Fibroblast of lung (primary cell): Measurements from ENCODE around the gene SYNDIG1.

Experiments
- EZH2 ChIP-seq: IDR thresholded peaks from 2 replicates; pipeline ENCODE4 v1.5.1; 2012; ENCODE audit warnings: low read length, control low read depth, mild to moderate bottlenecking; ENCODE audit errors: missing control alignments
- TF ChIP-seq, protein P1 (sequence below), 2 donors: IDR thresholded peaks in 1 of 2; conservative IDR thresholded peaks in 1 of 2; 1 replicate in 1 of 2; 2 replicates in 1 of 2; pipeline ENCODE4 v1.5.1; 2011 to 2012; ENCODE audit warnings: low read length in 2 of 2, control low read depth in 1 of 2, inconsistent platforms in 1 of 2, low read depth in 1 of 2, mild to moderate bottlenecking in 1 of 2

DNA sequence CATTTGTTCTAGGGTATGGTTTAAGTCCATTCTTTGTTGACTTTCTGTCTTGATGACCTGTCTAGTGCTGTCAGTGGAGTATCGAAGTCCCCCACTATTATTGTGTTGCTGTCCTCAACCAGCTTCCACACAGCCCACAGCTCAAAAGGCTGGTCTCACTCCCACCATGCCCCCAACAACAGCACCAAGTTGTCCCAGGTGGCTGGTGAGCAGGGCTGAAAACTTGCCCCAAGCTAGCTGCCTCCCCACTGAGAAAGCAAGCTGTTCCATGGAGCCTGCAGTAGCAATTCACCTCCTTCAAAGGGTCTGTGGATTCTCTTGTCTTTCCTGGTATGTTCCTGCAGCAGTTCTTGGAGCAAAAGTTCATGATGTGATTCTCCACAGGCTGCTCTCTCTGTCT is 221.0 kb downstream of the SYNDIG1 start:
- TF ChIP-seq, protein P1, sequence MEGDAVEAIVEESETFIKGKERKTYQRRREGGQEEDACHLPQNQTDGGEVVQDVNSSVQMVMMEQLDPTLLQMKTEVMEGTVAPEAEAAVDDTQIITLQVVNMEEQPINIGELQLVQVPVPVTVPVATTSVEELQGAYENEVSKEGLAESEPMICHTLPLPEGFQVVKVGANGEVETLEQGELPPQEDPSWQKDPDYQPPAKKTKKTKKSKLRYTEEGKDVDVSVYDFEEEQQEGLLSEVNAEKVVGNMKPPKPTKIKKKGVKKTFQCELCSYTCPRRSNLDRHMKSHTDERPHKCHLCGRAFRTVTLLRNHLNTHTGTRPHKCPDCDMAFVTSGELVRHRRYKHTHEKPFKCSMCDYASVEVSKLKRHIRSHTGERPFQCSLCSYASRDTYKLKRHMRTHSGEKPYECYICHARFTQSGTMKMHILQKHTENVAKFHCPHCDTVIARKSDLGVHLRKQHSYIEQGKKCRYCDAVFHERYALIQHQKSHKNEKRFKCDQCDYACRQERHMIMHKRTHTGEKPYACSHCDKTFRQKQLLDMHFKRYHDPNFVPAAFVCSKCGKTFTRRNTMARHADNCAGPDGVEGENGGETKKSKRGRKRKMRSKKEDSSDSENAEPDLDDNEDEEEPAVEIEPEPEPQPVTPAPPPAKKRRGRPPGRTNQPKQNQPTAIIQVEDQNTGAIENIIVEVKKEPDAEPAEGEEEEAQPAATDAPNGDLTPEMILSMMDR (conservative IDR thresholded peaks at IDR 0.05 in 1 of 2, IDR thresholded peaks at IDR 0.05 in 1 of 2; ENCODE audit: low read depth in 1 of 2, low read length in 2 of 2): no peak
- no peak for TF ChIP-seq EZH2
